Sigmoid colon (tissue), 4 donors: Measurements from ENCODE around the gene SLC25A14.

Experiments
- EP300 ChIP-seq, 4 donors: sonication (generic); formaldehyde crosslinking; IDR thresholded peaks; one replicate each; pipeline ENCODE4 v1.6.1; 2017; ENCODE audit warnings: antibody characterized with exemption in 4 of 4
- POLR2A ChIP-seq, 2 donors: fragments of 450-650 bp; IDR thresholded peaks; one replicate each; pipeline ENCODE4 v1.6.1; 2016; ENCODE audit warnings: antibody characterized with exemption in 2 of 2, mild to moderate bottlenecking in 2 of 2, moderate library complexity in 2 of 2
- TF ChIP-seq, protein P1 (sequence below), 4 experiments: fragments of 450-650 bp in 3 of 4; fragments of 200-600 bp in 1 of 4; IDR thresholded peaks; one replicate each; pipeline ENCODE4 v1.5.1; 2016 to 2019; ENCODE audit warnings: antibody characterized with exemption in 4 of 4, mild to moderate bottlenecking in 3 of 4, moderate library complexity in 2 of 4

DNA sequence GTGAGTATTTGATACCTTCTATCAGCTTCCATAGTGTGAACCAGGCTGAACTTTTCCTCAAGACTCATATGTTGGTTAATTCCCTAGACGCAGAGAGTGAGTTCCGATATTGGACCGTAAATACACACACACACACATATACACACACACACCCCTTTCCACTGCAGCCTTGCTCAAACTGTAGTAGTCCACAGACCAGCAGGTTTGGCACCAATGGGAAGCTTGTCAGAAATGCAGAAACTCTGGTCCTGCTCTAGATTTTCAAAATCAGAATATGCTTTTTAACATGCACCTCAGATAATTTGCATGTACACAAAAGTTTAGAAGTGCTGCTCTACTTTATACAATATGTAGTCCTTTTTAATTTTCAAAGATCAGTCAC lies 43.4 kb upstream of the SLC25A14 start:
- TF ChIP-seq, protein P1, sequence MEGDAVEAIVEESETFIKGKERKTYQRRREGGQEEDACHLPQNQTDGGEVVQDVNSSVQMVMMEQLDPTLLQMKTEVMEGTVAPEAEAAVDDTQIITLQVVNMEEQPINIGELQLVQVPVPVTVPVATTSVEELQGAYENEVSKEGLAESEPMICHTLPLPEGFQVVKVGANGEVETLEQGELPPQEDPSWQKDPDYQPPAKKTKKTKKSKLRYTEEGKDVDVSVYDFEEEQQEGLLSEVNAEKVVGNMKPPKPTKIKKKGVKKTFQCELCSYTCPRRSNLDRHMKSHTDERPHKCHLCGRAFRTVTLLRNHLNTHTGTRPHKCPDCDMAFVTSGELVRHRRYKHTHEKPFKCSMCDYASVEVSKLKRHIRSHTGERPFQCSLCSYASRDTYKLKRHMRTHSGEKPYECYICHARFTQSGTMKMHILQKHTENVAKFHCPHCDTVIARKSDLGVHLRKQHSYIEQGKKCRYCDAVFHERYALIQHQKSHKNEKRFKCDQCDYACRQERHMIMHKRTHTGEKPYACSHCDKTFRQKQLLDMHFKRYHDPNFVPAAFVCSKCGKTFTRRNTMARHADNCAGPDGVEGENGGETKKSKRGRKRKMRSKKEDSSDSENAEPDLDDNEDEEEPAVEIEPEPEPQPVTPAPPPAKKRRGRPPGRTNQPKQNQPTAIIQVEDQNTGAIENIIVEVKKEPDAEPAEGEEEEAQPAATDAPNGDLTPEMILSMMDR (IDR thresholded peaks at IDR 0.05): no peak
- TF ChIP-seq POLR2A (IDR thresholded peaks at IDR 0.05): no peak
- TF ChIP-seq EP300 (IDR thresholded peaks at IDR 0.05): no peak
